ENCODE data around the gene ACTN1. TPM values are rescaled to one million over a fixed set of nuclear protein-coding genes. Genes with fewer than 3 reads are reported as not detected.
A peak's percentile ranks its signal among the peaks of the same experiment; 100 is the strongest.

Gene ACTN1
- polyA plus RNA-seq, 1 of the 3 experiments (the other 2 are of a cell fraction), result 319 TPM

GRCh38 chr14:68884031-68885030, 94.8 kb downstream of the ACTN1 start:
- H3K4me2 ChIP-seq, result no peak overlapping the region
- H4K20me1 ChIP-seq (ENCODE audit: insufficient read depth), result peaks cover 37% of the 10 kb centered on the region; the same call in 1 of the 2 replicates
- peaks cover 28% of the 10 kb centered on the region for H3F3A ChIP-seq (replicated peaks; ENCODE audit: insufficient read depth)
- H3K9ac ChIP-seq, result no peak overlapping the region
- CTCF ChIA-PET, result interaction anchor here (1.2 to 2.8 kb wide), 5 partner anchors 9 to 223 kb away, joined by 4 to 10 read pairs (median 8); no protein-coding TSS in a partner anchor
- H3K36me3 ChIP-seq (replicated peaks in 1 of 2; ENCODE audit: control insufficient read depth in 1 of 2, insufficient read depth in 2 of 2, low read length in 1 of 2), result peaks cover 75 to 89% of the 10 kb centered on the region in 2 experiments
- 82% methylated on average over 5 of the region's 10 CpGs for WGBS (ENCODE audit: low lambda C conversion rate)
- no peak overlapping the region for H2AFZ ChIP-seq (ENCODE audit: low read depth)
- no peaks in the 10 kb centered on the region for H3K9me2 ChIP-seq
- peaks cover 4 to 12% of the 10 kb centered on the region in 2 experiments; a peak in 2 of 4 replicates for H3K4me1 ChIP-seq (ENCODE audit: control insufficient read depth in 1 of 2, insufficient read depth in 2 of 2, low read depth in 1 of 2, low read length in 1 of 2)
- H3K27ac ChIP-seq (ENCODE audit: low read depth in 2 of 2, low read length in 1 of 2), result peak overlapping the region; percentile 23 to 44; a peak in 3 of 4 replicates
- H3K79me2 ChIP-seq (ENCODE audit: insufficient read depth), result peaks cover 61% of the 10 kb centered on the region; the same call in 1 of the 2 replicates
- H3K27me3 ChIP-seq (ENCODE audit: insufficient read depth), result no peaks in the 10 kb centered on the region
- POLR2A ChIA-PET, result no interaction called here
- no peak for DNase-seq
- TF ChIP-seq PBX3 (IDR thresholded peaks at IDR 0.05) (peak; percentile 15; the same call in 1 of the 2 replicates), POLR2AphosphoS5 (IDR thresholded peaks at IDR 0.05; ENCODE audit: low read depth, low read length) (peak; percentile 17; the same call in 1 of the 2 replicates), TCF12 (IDR thresholded peaks at IDR 0.05) (peak; percentile 48), ELF1 (IDR thresholded peaks at IDR 0.05) (no peak), JUND (IDR thresholded peaks at IDR 0.05) (peak; percentile 14; the same call in 1 of the 2 replicates), NFIC (IDR thresholded peaks at IDR 0.05; ENCODE audit: borderline replicate concordance) (peak; percentile 65), TEAD4 (IDR thresholded peaks at IDR 0.05; ENCODE audit: borderline replicate concordance, insufficient read depth) (no peak), USF2 (IDR thresholded peaks at IDR 0.05; ENCODE audit: borderline replicate concordance, low read depth, low read length) (no peak), FOSL2 (IDR thresholded peaks at IDR 0.05; ENCODE audit: borderline replicate concordance, low read depth) (peak; percentile 14; the same call in 1 of the 2 replicates), TAF1 (IDR thresholded peaks at IDR 0.05; ENCODE audit: borderline replicate concordance, low read depth, low read length) (no peak), CHD2 (IDR thresholded peaks at IDR 0.05; ENCODE audit: low read length, partially characterized antibody) (no peak)
- H3K9me3 ChIP-seq, result no peaks in the 10 kb centered on the region
- H3K4me3 ChIP-seq (ENCODE audit: low read depth in 2 of 2, low read length in 1 of 2), result no peak overlapping the region

GRCh38 chr14:68882235-68882634, 96.9 kb downstream of the ACTN1 start:
- peaks cover 72 to 88% of the 10 kb centered on the region in 2 experiments for H3K36me3 ChIP-seq (replicated peaks in 1 of 2; ENCODE audit: control insufficient read depth in 1 of 2, insufficient read depth in 2 of 2, low read length in 1 of 2)
- peaks cover 47% of the 10 kb centered on the region; the same call in 1 of the 2 replicates for H3K79me2 ChIP-seq (ENCODE audit: insufficient read depth)
- H3K4me1 ChIP-seq (ENCODE audit: control insufficient read depth in 1 of 2, insufficient read depth in 2 of 2, low read depth in 1 of 2, low read length in 1 of 2), result peaks cover 4 to 12% of the 10 kb centered on the region in 2 experiments; a peak in 2 of 4 replicates
- H4K20me1 ChIP-seq (ENCODE audit: insufficient read depth), result peaks cover 24% of the 10 kb centered on the region; the same call in 1 of the 2 replicates
- H3K27ac ChIP-seq (ENCODE audit: low read depth in 2 of 2, low read length in 1 of 2), result no peak overlapping the region
- H2AFZ ChIP-seq (ENCODE audit: low read depth), result no peak overlapping the region
- H3K9me2 ChIP-seq, result no peaks in the 10 kb centered on the region
- POLR2A ChIA-PET, result no interaction called here
- H3K4me3 ChIP-seq (ENCODE audit: low read depth in 2 of 2, low read length in 1 of 2), result no peak overlapping the region
- H3K27me3 ChIP-seq (ENCODE audit: insufficient read depth), result no peaks in the 10 kb centered on the region
- peaks cover 23% of the 10 kb centered on the region for H3F3A ChIP-seq (replicated peaks; ENCODE audit: insufficient read depth)
- no peak overlapping the region for H3K9ac ChIP-seq
- H3K4me2 ChIP-seq, result no peak overlapping the region
- no peaks in the 10 kb centered on the region for H3K9me3 ChIP-seq
- WGBS (ENCODE audit: low lambda C conversion rate), result 100% methylated on average over 5 of the region's 10 CpGs
- TF ChIP-seq GATA2 (CRISPR knock-in tag; IDR thresholded peaks at IDR 0.05) (no peak), GABPA (IDR thresholded peaks at IDR 0.05; ENCODE audit: low read depth) (no peak), MXI1 (IDR thresholded peaks at IDR 0.05; ENCODE audit: low read depth, low read length) (no peak), MEF2A (IDR thresholded peaks at IDR 0.05; ENCODE audit: borderline replicate concordance, low read depth) (no peak), FOXM1 (IDR thresholded peaks at IDR 0.05; ENCODE audit: low read depth) (no peak)
- no peak for DNase-seq
- CTCF ChIA-PET, result interaction anchor here (1.3 to 2.7 kb wide), 2 partner anchors 19 to 29 kb away, joined by 5 to 9 read pairs; no protein-coding TSS in a partner anchor
